ENCODE data around the gene PDE4B.
"Not testable (repeated sequence)": the region's sequence is repeated elsewhere in the genome, so short reads cannot be mapped to it uniquely, and the experiment has no call there.

The PDE4B gene

DNA sequence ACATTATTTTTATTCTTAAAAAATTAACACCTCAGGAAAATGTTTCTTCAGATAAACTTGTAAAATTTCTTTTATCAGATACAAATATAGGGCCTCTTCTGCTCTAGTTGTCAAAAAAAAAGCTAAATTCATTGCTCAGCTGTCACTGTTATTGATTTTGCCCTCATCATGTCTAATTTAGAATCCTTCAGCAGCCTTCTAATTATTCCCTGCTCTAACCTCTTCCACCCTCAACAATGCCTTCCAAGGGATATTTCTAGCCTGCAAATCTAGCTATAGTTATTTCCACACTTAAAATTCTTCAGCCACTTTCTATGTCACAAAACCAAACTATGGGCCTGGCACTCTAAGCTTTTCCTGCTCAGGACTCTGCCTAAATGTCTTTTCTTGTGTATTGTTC, 25.2 kb downstream of the PDE4B start:
- no peak for DNase-seq

DNA sequence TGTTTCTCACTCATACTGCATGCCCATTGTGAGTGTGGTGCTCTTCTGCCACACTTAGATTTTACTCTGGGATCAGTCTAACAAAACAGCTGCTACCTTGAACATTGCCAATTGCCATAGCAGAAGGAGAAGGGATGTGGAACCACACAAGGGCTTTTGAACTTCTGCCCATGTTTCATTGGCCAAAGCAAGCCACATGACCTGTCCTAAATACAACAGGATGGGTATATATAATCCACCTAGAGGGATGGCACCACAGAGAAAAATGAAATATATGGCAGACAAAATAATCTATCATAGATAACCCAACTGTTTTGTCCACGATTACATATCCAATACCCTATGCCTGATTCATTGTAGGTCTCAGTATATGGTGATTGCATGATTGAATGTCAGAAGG, 26.3 kb downstream of the PDE4B start:
- no peak for DNase-seq

DNA sequence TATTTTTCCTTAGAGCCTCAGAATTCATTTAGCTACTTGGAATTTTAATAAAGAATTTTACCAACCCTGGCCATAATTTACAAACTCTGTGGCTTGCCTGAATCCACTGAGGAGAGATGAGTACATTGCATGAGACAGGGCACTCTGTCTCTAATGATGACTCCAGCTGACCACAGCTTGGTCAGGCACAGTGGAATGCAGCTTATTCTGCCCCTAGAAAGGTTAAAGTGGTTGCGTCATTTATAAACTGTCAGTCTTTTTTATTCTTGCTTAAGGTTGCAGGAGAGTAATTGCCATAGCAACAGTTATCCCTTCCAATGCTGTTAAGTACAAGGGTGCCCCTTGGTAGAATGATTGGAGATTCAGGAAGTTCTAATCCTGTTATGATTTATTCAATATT, 28.3 kb downstream of the PDE4B start:
- DNase-seq = peak; percentile 96

DNA sequence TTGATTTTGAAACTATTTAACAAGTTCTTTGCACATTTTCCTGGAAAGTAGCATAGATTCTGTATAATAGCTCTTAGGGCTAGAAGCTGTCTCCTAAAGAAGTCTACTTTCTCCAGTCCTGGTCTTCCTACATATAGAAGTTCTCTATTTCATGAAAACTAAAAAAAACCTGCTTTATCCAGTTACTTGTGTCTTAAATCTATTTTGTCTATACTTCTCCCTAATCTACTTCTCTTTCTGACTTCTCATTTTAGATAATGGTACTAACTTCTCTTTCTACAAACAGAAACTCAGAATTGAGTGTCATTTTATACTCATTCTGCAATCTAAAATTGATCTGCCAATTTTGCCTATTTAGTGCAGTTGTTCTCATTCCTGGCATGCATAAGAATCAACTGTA, 28.7 kb downstream of the PDE4B start:
- no peak for DNase-seq

DNA sequence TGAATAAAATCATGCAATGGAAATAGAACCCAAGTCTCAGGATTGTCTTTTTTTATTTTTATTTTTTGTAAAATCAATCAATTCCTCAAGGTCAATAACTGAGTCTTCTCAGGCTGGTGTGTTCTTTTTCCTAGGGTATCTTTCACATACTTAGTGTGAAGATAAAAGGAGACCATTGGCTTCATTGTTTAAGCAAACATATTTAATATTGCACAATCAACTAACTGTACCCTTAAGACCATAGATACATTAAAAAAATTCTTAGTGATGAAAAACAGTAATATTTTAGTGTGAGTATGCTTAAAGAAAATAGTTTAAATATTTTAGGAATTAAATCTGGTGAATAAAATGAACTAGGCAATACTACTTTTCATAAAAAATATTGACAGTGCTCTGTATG, 31.4 kb downstream of the PDE4B start:
- no peak for DNase-seq

DNA sequence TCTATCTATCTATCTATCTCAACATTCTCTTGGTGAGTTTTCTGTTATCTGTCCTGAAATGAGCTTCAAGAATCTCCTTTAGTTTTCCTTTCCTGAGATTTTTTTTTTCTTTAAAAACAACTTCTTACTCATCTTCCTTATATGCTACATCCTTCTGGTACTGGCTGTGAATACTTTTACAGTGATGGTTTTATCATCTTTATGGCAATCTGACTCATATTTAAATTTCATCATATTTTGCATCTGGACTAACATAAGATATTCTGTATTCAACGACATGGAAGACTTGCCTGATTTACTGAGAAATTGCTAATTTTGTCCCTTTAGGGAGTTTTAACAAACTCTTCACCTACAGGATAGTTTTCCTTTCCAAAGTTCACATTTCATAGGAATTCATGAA, 33.0 kb downstream of the PDE4B start:
- peak; percentile 77 for DNase-seq

DNA sequence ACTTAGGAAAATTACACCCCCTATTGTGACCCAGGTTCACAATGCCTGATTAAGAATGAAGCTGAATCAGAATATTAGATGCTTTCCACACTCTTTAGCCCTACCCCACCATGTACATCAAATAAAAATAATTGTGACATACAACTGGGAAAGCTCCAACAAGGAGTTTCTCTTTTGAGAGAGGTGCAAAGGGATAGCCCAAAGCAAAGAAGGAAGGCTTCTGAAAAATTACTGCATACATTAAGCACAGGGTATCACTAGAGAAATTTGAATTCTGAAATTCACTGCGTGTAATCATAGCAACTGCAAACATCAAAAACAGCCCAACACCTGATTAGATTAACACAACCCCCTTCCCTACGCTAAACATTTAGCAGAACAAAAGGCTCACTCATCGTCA, 34.1 kb downstream of the PDE4B start:
- no peak for DNase-seq

DNA sequence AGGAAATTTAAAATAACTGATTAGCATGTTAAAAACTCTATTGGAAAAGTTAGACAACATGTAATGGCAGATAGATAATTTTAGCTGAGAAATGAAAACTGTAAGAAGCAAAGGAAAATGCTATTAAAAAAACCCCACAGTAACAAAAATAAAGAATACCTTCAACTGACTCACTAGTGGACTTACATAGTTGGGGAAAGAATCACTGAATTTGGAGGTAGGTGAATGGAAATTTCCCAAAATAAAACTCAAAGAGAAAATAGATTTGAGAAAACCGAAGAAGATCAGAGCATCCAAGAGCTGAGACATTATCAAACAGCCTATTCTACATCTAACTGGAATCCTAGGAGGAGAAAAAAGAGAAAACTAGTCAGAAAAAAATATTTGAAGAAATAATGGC, 34.7 kb downstream of the PDE4B start:
- peak; percentile 46 for DNase-seq

DNA sequence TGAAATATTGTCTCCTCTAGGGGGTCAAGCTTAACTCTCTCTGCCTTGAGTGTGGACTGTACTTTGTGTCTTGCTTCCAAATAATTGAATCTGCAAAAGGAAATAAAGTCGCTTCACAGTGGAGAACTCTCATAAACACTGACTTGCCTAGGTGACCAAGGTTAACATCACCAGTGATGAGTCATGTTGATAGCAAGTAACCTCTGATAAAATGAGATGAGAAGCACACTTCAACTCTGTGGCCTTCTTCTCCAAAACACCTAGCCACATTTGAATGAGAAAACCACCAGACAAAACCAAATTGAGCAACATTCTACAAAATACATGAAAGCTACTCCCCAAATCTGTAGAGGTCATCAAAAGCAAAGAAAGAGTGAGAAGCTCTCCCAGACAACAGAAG, 37.6 kb downstream of the PDE4B start:
- DNase-seq = no peak

DNA sequence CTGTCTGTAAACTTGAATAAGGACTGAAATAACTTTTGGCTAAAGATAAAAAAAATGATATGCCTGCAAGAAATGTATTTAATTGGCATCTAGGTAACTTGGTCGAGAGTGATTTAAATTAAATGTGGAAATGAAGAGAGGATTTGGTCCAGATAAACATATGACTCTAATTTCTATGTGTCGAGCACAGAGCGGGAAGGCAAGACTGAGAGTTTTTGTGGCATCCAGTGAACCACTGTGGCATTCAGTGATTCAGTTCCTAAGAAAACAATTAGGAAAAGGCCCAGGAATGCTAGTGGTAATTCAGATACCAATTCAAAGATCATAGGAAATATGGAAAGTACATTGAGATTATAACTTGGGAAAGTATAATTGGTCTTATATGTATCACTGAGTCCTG, 39.6 kb downstream of the PDE4B start:
- peak; percentile 67 for DNase-seq

DNA sequence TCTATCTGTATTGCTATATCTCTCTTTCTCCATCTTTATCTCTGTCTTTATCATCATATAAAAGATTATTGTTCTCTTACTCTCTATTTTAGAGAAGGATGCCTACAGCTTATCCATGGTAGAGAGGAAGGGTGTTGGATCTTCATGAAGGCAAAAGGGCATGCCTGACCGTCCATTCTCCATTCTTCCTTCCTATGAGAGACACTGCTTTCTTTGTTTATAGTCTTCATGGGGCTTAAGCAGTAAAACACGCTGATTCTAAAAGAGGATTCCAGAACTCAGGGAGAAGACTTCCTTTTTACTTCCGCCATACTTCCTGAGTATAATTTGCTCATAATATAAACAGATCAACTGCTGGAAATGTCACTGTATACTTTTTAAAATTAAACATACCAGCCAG, 44.0 kb downstream of the PDE4B start:
- DNase-seq = no peak

DNA sequence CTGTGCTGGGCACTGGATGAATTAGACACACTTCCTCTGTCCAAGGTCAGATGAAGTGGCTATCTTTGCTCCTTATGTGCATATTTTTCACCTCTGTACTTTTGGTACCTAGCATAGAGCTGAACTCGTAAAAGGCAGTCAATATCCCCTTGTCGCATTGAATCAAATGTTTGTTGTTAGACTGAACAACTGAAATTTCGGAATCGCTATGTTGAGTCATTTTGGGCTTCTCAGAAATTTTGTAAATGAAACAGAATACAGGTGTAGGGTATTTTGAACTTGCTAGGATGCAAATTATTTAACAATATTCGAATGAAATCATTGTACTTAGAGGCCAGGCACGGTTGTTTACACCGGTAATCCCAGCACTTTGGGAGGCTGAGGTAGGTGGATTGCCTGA, 48.0 kb downstream of the PDE4B start:
- no peak for DNase-seq

DNA sequence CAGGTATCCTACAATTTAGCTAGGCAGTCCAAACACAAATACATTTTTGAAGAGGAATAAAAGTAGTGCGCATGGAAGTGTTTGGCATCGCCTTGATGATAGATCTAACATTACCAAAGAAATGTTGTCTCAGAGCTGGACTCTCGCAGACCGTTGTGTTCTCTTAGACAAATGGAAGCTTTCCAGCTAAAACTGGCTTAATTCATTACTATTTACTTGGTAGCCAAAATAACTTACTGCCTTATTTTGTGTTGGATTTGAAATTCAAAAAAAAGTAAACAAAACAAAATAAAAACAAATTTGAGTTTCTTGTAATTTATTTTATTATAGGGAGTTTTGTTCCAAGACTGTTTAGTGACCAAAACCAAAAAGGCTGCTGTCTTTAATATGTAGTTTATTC, 51.6 kb downstream of the PDE4B start:
- no peak for DNase-seq

DNA sequence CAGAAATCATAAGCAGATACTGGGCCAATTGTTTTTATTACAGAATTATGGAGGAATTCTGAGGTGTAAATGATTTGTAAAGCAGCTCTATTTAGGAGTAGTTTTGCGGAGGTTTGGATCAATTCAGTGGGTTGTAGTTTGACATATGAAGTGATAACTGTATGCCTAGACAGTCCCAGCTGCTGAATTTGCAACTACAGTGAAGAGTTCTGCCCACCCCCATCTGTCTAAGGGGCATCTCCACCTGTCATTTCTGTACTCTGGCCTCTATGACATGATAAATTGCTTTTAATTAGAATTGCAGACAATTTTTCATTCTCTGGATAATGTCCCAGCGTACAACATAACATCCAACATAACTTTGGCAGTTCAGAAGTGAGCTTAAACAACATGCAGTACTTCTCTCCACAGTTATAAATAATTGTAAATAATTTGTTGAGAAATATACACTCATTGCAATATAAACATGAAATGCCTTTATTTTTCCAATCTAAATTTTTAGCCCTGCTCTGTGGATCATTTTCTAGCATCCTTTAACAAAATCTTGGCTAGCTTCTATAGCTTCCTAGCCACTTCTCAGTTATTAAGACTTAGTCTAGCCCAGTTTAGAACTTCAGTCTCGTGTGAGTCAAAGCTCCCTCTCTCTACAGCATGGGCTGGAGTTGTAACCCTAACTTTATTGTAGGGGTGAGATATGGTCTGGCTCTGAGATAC, 52.3 kb downstream of the PDE4B start:
- no peak for DNase-seq

DNA sequence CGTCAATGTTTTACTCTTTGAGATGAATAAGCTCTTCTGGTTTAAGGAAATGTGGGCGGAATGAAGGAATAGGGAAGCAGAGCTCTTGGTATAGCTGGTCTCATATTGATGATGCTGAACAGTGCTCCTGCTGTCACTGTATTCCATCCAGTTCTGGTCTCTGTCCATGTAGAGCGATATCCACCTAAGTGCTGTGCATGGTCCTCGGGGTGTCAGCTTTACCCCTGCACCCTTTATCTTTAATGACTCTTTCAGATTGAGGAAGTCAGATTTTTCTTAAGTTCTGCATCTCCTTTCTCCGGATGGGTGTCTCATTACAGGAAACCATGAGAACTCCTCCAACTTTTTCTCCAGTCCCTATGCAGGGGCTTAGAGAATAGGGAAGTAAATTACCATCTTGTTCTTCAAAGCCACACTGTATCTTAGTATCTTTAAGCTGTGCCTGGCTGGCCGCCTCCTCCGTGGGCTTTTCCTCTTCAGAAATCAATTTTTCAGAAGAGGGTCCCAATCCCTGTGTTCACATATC, 52.9 kb downstream of the PDE4B start:
- no peak for DNase-seq

DNA sequence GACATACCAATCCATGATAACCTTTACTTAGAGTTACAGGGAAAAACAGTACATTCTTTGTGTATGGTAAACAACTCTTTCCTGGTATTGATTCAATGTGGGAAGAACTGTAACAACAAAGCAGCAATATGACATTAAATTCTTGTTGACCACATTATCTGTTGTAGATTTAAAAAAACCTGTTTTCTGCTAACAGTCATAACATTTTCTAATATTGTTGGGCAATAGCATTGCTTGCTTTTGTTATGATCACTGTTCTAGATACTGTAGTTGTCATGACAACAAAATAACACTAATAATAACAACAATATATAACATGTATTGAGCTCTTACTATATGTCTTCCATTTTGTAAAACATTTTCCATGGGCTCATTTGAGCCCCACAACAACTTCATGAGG, 54.2 kb downstream of the PDE4B start:
- DNase-seq = no peak

DNA sequence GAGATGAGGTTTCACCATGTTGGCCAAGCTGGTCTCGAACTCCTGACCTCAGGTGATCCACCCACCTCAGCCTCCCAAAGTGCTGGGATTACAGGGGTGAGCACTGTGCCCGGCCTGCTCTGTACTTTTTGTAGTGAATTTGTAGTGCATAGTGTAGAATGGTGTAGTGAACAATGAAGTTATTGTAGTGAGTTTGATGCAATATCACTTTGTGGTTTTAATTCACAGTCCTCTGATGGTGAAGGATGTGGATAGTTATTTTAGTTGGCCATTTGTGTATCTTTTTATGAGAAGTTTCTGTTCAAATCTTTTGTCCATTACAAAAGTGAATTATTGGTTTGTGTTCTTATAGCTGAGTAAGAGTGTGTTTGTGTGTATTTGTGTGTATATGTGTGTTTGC, 57.6 kb downstream of the PDE4B start:
- DNase-seq = no peak

DNA sequence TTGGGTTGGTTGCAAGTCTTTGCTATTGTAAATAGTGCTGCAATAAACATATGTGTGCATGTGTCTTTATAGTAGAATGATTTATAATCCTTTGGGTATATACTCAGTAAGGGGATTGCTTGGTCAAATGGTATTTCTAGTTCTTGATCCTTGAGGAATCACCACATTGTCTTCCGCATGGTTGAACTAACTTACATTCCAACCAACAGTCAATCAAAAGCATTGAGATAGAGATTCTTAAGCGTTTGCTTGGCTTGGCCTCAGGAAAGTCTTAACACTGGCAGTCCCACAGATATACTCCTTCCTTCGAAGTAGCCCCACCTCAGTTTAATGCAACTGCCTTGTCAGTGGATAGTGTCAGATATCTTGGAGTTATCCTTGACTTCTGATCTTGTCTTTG, 63.9 kb downstream of the PDE4B start:
- not testable (repeated sequence) for DNase-seq

DNA sequence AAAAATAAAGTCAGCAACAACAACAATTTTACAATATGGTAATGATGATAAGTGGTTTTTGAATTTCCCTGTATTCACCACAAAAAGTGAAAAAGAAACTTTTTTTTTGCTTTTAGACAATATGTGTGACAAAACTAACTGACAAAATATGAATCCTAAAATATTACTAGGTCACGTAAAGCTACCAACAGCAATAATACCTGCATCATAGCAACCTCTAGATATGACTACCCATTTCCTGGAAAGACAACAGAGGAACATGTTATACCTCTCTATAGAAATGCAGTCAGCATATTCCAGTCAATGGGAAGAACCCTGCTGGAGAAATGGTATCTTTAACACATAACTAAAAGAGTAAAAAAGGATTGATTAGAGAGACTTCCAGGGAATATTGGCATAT, 73.7 kb downstream of the PDE4B start:
- DNase-seq = no peak

DNA sequence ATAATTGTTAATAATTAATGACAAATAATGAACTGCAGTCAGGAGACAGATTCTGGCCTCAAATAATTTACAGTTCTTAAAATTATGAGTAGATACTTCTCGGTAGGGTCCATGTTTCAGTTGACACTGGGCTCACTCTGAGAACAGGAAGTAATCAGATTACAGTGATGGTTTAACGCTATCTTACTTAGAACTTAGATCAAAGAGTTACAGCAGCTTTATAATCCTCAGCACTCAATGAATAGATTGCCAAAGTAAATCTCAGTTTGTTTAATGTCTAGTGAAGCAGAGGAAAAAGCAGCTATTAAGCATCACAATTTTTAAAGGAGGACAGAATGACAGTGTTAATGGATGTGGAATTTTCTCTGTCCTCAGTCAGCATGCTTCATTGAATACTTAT, 79.6 kb downstream of the PDE4B start:
- no peak for DNase-seq

DNA sequence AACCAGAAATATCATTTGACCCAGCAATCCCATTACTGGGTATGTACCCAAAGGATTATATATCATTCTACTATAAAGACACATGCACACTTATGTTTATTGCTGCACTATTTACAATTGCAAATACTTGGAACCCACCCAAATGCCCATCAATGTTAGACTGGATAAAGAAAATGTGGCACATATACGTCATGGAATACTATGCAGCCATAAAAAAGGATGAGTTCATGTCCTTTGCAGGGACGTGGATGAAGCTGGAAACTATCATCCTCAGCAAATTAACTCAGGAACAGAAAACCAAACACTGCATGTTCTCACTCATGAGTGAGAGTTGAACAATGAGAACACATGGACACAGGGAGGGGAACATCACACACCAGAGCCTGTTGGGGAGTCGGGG, 85.6 kb downstream of the PDE4B start:
- DNase-seq = not testable (repeated sequence)

DNA sequence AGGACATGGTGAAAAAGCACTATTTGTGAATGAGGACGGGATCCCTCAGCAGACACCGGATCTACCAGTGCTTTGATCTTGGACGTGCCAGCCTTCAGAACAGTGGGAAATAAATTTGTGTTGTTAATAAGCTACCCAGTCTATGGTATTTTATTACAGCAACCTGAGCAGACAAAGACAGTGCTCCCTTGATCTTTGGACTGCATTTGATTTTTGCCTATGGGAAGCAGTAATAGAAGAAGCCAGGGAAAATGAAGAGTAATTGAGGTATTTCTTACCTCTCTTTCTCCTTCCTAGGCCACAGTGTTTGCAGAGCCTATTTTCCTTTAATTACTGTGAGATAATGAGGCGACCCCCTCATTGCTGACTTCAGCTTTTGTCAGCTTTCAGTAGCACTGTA, 87.9 kb downstream of the PDE4B start:
- DNase-seq = no peak

DNA sequence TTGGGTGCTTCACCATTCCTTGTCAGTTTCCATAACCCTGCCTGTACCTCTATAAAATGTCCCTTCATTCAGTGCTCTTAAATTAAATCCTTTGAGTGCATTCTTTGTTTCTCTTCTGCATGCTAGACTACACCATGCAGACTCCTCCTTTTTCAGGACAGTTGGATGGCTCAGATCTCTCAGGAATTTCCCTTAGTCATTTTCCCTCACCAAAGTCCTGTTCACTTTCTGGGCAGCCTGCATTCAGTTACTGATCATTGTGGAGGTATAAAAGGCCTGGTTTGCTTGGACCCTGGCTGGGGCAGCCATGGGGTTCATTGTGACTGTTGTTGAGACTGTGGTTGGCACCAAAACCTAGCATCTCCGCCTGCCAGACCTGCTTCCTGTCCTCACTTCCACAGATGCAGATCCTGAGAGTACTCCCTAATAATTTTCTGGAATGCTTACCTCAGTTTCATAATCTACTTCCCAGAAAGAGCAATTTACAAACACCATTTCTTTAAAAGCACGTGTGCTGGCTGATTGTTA, 88.4 kb downstream of the PDE4B start:
- DNase-seq = peak; percentile 30

DNA sequence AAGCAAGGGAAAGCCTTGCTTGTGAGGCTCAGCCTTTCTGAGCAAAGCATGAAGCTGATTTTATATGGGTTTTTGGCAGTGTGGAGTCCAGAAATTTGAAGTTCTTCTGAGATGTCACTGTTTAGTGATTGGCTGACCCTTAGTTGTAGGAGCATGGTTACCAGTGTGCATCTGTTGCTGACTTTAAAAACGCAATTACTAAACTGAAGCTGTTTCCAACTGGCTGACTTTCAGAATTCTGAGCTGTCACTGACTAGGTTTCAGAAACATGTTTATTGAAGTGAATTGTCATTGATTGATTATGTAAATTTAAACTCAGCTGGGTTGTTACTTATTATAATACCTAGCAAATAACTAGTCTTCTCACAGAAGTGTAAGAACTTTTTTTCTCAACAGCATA, 89.4 kb downstream of the PDE4B start:
- no peak for DNase-seq

DNA sequence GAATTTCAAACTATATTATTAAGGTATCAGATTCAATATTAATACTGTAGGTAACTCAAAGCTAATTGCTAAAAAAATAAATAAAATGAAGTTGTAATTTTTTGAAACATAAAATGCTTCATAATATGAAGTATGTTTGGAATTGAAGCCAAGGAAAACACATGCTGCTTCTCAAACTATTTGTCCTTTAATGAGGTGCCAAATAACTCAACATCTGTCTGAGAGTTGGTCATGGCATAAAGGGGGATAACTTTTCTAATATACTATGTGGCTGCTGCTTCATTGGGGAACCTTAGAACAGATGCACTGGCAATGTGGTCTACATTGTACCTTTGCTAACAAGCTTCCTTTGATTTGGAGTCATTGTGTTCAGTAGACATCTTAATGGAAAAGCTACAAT, 96.7 kb downstream of the PDE4B start:
- no peak for DNase-seq
